ENCODE results near the gene URI1. TPM values are rescaled to one million over a fixed set of nuclear protein-coding genes. Genes with fewer than 3 reads are reported as not detected.

The URI1 gene
- total and polyA plus RNA-seq, 3 donors from 2014 or later = 71.4 to 105 (median 104) TPM

DNA sequence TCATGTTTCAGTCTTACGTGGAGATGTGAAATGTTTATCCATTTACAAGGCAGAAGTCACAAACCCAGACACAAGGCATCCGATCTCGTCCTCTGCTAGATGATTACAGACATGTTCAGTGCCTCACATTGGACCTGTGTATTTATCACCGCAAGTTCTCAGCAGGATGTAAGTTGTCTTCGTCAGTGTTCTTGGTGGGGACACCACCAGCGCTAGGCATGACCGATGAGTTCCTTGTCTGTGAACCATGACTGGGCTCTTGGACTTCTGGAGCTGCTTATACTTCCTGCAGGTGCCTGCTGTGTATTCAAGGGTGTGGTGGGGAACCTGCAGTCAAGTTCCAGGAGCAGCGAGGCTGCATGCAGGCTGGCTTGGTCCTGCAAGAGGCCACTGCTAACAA is 105.4 kb downstream of the URI1 start:
- WGBS, 2 donors = 60 to 82% methylated on average over 6 to 8 of the region's 8 CpGs
- Histone ChIP-seq H3K27me3 (no peaks in the 10 kb centered on the region), H3K36me3 (ENCODE audit: low read depth, missing control alignments) (no peaks in the 10 kb centered on the region), H3K27ac (no peak overlapping the region), H3K4me3 (no peak overlapping the region), H3K9me3 (no peaks in the 10 kb centered on the region), H3K4me1 (no peaks in the 10 kb centered on the region)
- intact Hi-C loops (cut with DNase I; ENCODE audit: low total_unique reads) = no loop called here
- no peak for DNase-seq
- no peak for TF ChIP-seq POLR2A (IDR thresholded peaks at IDR 0.05)
- TF ChIP-seq, protein P1, sequence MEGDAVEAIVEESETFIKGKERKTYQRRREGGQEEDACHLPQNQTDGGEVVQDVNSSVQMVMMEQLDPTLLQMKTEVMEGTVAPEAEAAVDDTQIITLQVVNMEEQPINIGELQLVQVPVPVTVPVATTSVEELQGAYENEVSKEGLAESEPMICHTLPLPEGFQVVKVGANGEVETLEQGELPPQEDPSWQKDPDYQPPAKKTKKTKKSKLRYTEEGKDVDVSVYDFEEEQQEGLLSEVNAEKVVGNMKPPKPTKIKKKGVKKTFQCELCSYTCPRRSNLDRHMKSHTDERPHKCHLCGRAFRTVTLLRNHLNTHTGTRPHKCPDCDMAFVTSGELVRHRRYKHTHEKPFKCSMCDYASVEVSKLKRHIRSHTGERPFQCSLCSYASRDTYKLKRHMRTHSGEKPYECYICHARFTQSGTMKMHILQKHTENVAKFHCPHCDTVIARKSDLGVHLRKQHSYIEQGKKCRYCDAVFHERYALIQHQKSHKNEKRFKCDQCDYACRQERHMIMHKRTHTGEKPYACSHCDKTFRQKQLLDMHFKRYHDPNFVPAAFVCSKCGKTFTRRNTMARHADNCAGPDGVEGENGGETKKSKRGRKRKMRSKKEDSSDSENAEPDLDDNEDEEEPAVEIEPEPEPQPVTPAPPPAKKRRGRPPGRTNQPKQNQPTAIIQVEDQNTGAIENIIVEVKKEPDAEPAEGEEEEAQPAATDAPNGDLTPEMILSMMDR (IDR thresholded peaks at IDR 0.05) = no peak

DNA sequence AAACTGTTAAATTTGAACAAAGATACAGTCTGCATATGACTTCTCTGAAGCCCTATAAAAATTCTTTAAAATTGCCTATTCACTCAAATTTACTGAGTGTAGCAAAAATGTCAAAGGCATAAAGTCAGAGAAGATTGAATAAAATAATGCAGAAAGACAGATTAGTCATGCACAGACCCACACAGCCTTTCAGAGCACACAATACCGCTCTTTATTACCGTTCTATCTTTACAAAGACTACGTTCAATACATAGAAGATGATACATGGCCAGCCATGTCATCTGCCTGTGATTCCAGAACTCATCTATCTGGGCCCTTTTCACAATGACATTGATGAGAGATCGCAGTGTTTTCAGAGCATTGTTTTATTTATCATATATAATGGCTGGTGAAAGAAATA is 107.2 kb downstream of the URI1 start:
- H3K36me3 ChIP-seq (ENCODE audit: low read depth, missing control alignments) = no peaks in the 10 kb centered on the region
- no peaks in the 10 kb centered on the region for H3K27me3 ChIP-seq
- intact Hi-C loops (cut with DNase I; ENCODE audit: low total_unique reads) = no loop called here
- WGBS, 2 donors = 59 to 64% methylated on average over 4 of the region's 4 CpGs
- H3K27ac ChIP-seq = no peak overlapping the region
- DNase-seq = no peak
- no peak for TF ChIP-seq POLR2A (IDR thresholded peaks at IDR 0.05)
- TF ChIP-seq, protein P1 (IDR thresholded peaks at IDR 0.05) = no peak
- H3K4me1 ChIP-seq = no peaks in the 10 kb centered on the region
- no peaks in the 10 kb centered on the region for H3K9me3 ChIP-seq
- H3K4me3 ChIP-seq = no peak overlapping the region

DNA sequence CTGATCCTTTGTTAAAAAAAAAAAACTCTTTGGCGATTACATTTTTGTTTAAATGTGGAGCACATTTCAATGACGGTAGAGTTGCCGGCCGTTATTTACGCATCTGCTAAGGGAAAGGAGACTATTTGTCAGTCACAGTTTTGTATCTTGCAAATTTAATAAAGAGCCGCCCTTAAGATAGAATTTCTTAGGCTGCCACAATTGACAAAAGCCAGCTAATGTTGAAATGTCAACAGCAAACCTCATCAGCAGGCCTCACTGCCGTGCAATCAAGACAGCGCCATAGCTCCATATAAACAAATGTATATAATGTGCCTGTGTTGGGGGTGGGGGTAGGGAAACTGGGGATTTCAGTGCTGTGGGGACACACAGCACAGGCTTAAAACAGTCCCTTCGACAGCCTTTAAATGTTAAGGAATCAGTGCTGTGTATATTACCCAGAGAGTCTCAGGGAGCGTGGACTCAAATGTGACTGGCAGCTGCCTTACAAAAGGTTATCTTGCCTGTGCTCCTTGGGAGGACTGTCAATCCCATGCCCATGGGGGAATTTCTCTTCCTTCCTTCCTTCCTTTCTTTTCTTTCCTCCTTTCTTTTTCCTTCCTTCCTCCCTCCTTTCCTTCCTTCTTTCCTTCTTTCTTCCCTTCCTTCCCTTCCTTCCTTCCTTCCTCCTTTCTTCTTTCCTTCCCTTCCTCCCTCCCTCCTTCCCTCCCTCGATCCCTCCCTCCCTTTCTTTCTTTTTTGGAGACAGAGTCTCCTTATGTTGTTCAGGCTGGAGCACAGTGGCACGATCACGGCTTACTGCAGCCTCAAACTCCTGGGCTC is 108.0 kb downstream of the URI1 start:
- Histone ChIP-seq H3K9me3 (no peaks in the 10 kb centered on the region), H3K4me3 (no peak overlapping the region), H3K36me3 (ENCODE audit: low read depth, missing control alignments) (no peaks in the 10 kb centered on the region), H3K27ac (no peak overlapping the region), H3K4me1 (no peaks in the 10 kb centered on the region), H3K27me3 (no peaks in the 10 kb centered on the region)
- no peak for TF ChIP-seq POLR2A (IDR thresholded peaks at IDR 0.05)
- TF ChIP-seq, protein P1 (IDR thresholded peaks at IDR 0.05) = no peak
- no peak for DNase-seq
- intact Hi-C loops (cut with DNase I; ENCODE audit: low total_unique reads) = no loop called here
- WGBS, 2 donors = 63 to 69% methylated on average over 13 of the region's 13 CpGs

DNA sequence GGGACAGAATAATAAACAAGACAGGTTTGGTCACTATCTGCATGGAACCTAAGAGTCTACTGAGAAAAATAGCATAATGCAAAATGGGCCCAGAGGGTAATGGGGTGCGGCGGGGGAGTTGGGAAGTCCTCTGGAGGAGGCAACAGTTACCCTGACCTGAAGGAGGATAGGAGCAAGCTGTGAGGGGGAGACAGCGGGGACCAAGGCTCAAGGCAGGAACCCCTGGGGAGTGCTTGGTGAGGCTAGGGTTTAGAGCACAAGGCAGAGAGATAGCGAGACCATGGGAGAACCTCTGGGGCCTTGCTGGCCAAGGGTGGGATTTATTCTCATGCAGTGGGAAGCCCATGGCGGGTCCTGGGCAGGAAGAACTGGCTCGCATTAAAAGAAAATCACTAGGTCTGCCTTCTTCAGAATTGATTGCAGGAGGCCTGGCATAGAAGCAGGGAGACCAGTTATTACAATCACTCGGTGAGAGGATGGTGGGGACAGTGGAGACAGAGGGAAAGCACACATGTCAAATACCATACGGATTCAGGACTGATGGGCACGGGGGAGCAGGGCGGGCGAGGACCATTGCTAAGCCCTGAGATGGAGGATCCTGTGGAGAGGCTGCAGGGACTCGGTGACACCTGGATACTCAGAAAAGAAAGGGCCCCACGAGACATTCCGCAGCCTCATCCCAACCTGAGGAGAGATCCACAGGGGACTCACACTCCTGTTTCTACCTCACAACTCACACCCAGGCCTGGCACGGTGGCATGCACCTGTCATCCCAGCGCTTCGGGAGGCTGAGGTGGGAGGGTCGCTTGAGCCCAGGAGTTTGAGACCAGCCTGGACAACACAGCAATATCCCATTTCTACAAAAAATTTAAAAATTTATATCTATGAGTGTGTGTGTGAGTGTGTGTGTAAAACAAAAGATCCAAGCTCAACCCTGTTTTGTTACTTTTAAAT is 110.4 kb downstream of the URI1 start:
- TF ChIP-seq, protein P1 (IDR thresholded peaks at IDR 0.05) = no peak
- TF ChIP-seq POLR2A (IDR thresholded peaks at IDR 0.05) = no peak
- H3K9me3 ChIP-seq = no peaks in the 10 kb centered on the region
- no peaks in the 10 kb centered on the region for H3K27me3 ChIP-seq
- no peaks in the 10 kb centered on the region for H3K36me3 ChIP-seq (ENCODE audit: low read depth, missing control alignments)
- no peak overlapping the region for H3K27ac ChIP-seq
- 86 to 89% methylated on average over 18 of the region's 18 CpGs for WGBS, 2 donors
- intact Hi-C loops (cut with DNase I; ENCODE audit: low total_unique reads) = no loop called here
- H3K4me1 ChIP-seq = no peaks in the 10 kb centered on the region
- no peak overlapping the region for H3K4me3 ChIP-seq
- no peak for DNase-seq
